HG02938 (cell line): Measurements from ENCODE around the gene NEK1.

Experiments
- ATAC-seq: cut with Tn5 transposase; IDR thresholded peaks from one replicate; pipeline ENCODE4 v1.9.1; 2021; ENCODE audit warnings: mild to moderate bottlenecking, moderate library complexity; ENCODE audit not compliant: unreplicated experiment

Gene NEK1

GRCh38 chr4:169383724-169384123 lies 228.7 kb downstream of the NEK1 start:
- ATAC-seq, result no peak

GRCh38 chr4:169379688-169380087 lies 232.7 kb downstream of the NEK1 start:
- no peak for ATAC-seq

- no peak for ATAC-seq
Measured at GRCh38 chr4:169377367-169377766, 235.0 kb downstream of the NEK1 start.

- no peak for ATAC-seq
Measured at GRCh38 chr4:169376421-169376820, 236.0 kb downstream of the NEK1 start.

GRCh38 chr4:169372791-169373190 lies 239.6 kb downstream of the NEK1 start:
- no peak for ATAC-seq

- ATAC-seq, result no peak
Measured at GRCh38 chr4:169369634-169370033, 242.7 kb downstream of the NEK1 start.

GRCh38 chr4:169367826-169368225 lies 244.6 kb downstream of the NEK1 start:
- no peak for ATAC-seq

GRCh38 chr4:169366821-169367220 lies 245.6 kb downstream of the NEK1 start:
- ATAC-seq, result no peak

GRCh38 chr4:169362607-169363006 lies 249.8 kb downstream of the NEK1 start:
- no peak for ATAC-seq

GRCh38 chr4:169361756-169362155 lies 250.6 kb downstream of the NEK1 start:
- ATAC-seq, result no peak

- ATAC-seq, result no peak
Measured at GRCh38 chr4:169359961-169360360, 252.4 kb downstream of the NEK1 start.

GRCh38 chr4:169352360-169352759 lies 260.0 kb downstream of the NEK1 start:
- ATAC-seq, result no peak

GRCh38 chr4:169351872-169352271 lies 260.5 kb downstream of the NEK1 start:
- no peak for ATAC-seq

- ATAC-seq, result no peak
Measured at GRCh38 chr4:169348541-169348940, 263.8 kb downstream of the NEK1 start.

GRCh38 chr4:169346840-169347239 lies 265.5 kb downstream of the NEK1 start:
- no peak for ATAC-seq

- ATAC-seq, result no peak
Measured at GRCh38 chr4:169345316-169345721, 267.1 kb downstream of the NEK1 start.
